Measurements from ENCODE around the gene LCE7A.

The LCE7A gene

GRCh38 chr1:152880907-152881306, 21.1 kb downstream of the LCE7A start:
- no peak for DNase-seq

- no peak for DNase-seq
Measured at GRCh38 chr1:152884085-152884484, 24.3 kb downstream of the LCE7A start.

- no peak for DNase-seq
Measured at GRCh38 chr1:152884506-152884905, 24.7 kb downstream of the LCE7A start.

GRCh38 chr1:152884966-152885624, 25.3 kb downstream of the LCE7A start:
- no peak for DNase-seq

GRCh38 chr1:152886085-152886484, 26.3 kb downstream of the LCE7A start:
- no peak for DNase-seq

- no peak for DNase-seq
Measured at GRCh38 chr1:152886758-152887409, 27.1 kb downstream of the LCE7A start.

GRCh38 chr1:152888126-152888525, 28.3 kb downstream of the LCE7A start:
- no peak for DNase-seq

GRCh38 chr1:152899027-152899426, 39.2 kb downstream of the LCE7A start:
- DNase-seq: no peak

- DNase-seq: no peak
Measured at GRCh38 chr1:152899883-152900282, 40.1 kb downstream of the LCE7A start.

- DNase-seq: no peak
Measured at GRCh38 chr1:152901631-152902030, 41.8 kb downstream of the LCE7A start.

- no peak for DNase-seq
Measured at GRCh38 chr1:152902636-152903035, 42.8 kb downstream of the LCE7A start.

GRCh38 chr1:152904688-152905440, 45.1 kb downstream of the LCE7A start:
- DNase-seq: no peak

- no peak for DNase-seq
Measured at GRCh38 chr1:152906023-152906565, 46.3 kb downstream of the LCE7A start.

GRCh38 chr1:152907686-152908601, 48.1 kb downstream of the LCE7A start, which contains the start of gene IVL:
IVL (plus strand) TSS chr1:152908546; CDS start chr1:152909798, 1,252 bp downstream.
- no peak for DNase-seq

GRCh38 chr1:152909206-152909605, 49.4 kb downstream of the LCE7A start:
- DNase-seq: no peak
